Large intestine (tissue), 3 donors: Measurements from ENCODE around the gene SYT11. TPM values are rescaled to one million over a fixed set of nuclear protein-coding genes. Genes with fewer than 3 reads are reported as not detected.

Source experiments
- DNase-seq, 2 donors: peaks; one replicate each; pipeline versions ENCODE4 v3.0.0 to v3.0.0-alpha.2; 2013
- H3K27ac ChIP-seq: one replicate; pipeline ENCODE4 v1.5.1; 2013; ENCODE audit warnings: low read length
- H3K27me3 ChIP-seq: 2 replicates; pipeline ENCODE4 v1.6.1; 2013; ENCODE audit warnings: low read length; ENCODE audit not compliant: control insufficient read depth, insufficient read depth
- H3K36me3 ChIP-seq: 2 replicates; pipeline ENCODE4 v1.6.1; 2013; ENCODE audit warnings: low read length; ENCODE audit not compliant: control insufficient read depth, insufficient read depth
- H3K4me1 ChIP-seq: one replicate; pipeline ENCODE4 v1.6.1; 2013; ENCODE audit warnings: low read length; ENCODE audit not compliant: control insufficient read depth, insufficient read depth
- H3K4me3 ChIP-seq: one replicate; pipeline ENCODE4 v1.5.1; 2013; ENCODE audit warnings: low read length
- H3K9me3 ChIP-seq: one replicate; pipeline ENCODE4 v1.6.1; 2013; ENCODE audit warnings: mild to moderate bottlenecking, low read depth, low read length, moderate library complexity; ENCODE audit not compliant: control insufficient read depth
- WGBS: methylation state at CpG from one replicate; pipeline ENCODE4 v1.1.5; 2013; ENCODE audit warnings: low lambda C conversion rate; ENCODE audit not compliant: insufficient coverage; 5-methylcytosine and 5-hydroxymethylcytosine counted together
- polyA plus RNA-seq: library from polyadenylated mRNA; unstranded; fragments of 120-200 nt; gene quantifications from one replicate; pipeline ENCODE4 v1.2.1, GENCODE V29; 2013

The SYT11 gene
- polyA plus RNA-seq, 1 donor = 19.0 TPM

DNA sequence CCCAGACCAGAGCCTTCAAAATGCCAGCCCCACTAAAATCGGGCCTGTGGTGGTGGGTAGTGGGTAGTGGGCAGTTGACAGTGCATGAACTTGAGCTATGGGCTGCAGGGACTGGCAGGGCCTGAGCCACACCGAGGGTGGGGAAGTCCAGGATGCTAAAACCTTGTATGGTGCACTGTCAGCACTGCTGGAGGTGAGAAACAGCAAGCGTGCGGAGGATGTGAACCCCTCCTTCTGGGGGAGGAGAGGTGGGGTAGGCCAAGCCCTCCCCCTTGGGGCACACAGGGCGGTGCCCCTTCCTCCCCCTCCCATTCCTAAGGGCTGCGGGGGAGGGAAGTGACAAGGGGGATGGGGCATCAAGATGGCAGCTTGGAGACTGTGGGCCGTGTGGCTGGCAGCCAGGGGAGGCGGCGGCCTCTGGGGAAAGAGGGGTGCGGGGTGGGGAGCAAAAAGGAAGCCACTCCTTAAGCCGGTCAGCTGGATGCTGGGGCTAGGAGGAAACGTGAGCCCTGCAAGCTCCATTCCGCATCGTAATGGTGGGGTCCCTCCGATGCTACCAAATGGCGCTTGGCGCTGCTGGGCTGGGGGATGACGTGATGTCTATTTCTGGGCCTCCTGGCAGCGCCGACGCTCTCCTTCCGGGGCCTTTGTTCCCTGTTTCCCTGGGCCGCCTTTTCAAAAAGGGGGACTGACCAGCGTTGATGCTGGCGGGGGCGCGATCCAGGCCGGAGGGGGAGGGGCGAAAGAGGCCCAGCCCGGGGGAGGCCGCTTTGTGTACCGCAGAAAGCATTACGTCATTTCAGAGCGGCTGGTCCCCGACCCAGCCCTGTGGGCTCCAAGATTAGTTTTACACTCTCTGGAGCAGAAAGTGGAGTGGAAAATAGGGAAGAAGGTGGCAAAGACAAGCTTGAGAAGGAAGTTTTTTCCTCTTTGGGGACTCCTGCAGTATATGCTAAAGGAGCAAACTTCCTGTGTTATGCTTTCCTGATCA, 809 bp downstream of the SYT11 start:
- DNase-seq = peak; percentile 68 to 69
- Histone ChIP-seq H3K4me1 (peaks cover 12% of the 10 kb centered on the region), H3K36me3 (no peaks in the 10 kb centered on the region), H3K27me3 (peaks cover 2% of the 10 kb centered on the region), H3K9me3 (no peaks in the 10 kb centered on the region), H3K27ac (peak overlapping the region; percentile 73), H3K4me3 (peak overlapping the region; percentile 30)
- no CpG with 5 or more reads among the region's 35 CpGs for WGBS

GRCh38 chr1:155860970-155861510, 1.7 kb downstream of the SYT11 start:
- WGBS = 100% methylated on average over 1 of the region's 2 CpGs
- Histone ChIP-seq H3K9me3 (no peaks in the 10 kb centered on the region), H3K4me1 (peaks cover 10% of the 10 kb centered on the region), H3K4me3 (peak overlapping the region; percentile 30), H3K27me3 (peaks cover 2% of the 10 kb centered on the region), H3K36me3 (no peaks in the 10 kb centered on the region), H3K27ac (peak overlapping the region; percentile 73)
- DNase-seq = no peak

GRCh38 chr1:155861896-155862295, 2.5 kb downstream of the SYT11 start:
- H3K9me3 ChIP-seq = no peaks in the 10 kb centered on the region
- no peaks in the 10 kb centered on the region for H3K36me3 ChIP-seq
- no peak for DNase-seq
- peaks cover 8% of the 10 kb centered on the region for H3K4me1 ChIP-seq
- WGBS = no CpG with 5 or more reads among the region's 2 CpGs
- peaks cover 2% of the 10 kb centered on the region for H3K27me3 ChIP-seq
- no peak overlapping the region for H3K27ac ChIP-seq
- no peak overlapping the region for H3K4me3 ChIP-seq

GRCh38 chr1:155864393-155864792, 5.0 kb downstream of the SYT11 start:
- H3K27me3 ChIP-seq = peaks cover 2% of the 10 kb centered on the region
- no peak for DNase-seq
- H3K4me1 ChIP-seq = no peaks in the 10 kb centered on the region
- H3K4me3 ChIP-seq = no peak overlapping the region
- H3K9me3 ChIP-seq = no peaks in the 10 kb centered on the region
- H3K27ac ChIP-seq = no peak overlapping the region
- no peaks in the 10 kb centered on the region for H3K36me3 ChIP-seq

- no peaks in the 10 kb centered on the region for H3K9me3 ChIP-seq
- H3K27ac ChIP-seq = no peak overlapping the region
- WGBS = no CpG with 5 or more reads among the region's 8 CpGs
- no peaks in the 10 kb centered on the region for H3K4me1 ChIP-seq
- H3K36me3 ChIP-seq = no peaks in the 10 kb centered on the region
- H3K27me3 ChIP-seq = no peaks in the 10 kb centered on the region
- no peak overlapping the region for H3K4me3 ChIP-seq
- no peak for DNase-seq
Observed at GRCh38 chr1:155867766-155868165, 8.4 kb downstream of the SYT11 start.

DNA sequence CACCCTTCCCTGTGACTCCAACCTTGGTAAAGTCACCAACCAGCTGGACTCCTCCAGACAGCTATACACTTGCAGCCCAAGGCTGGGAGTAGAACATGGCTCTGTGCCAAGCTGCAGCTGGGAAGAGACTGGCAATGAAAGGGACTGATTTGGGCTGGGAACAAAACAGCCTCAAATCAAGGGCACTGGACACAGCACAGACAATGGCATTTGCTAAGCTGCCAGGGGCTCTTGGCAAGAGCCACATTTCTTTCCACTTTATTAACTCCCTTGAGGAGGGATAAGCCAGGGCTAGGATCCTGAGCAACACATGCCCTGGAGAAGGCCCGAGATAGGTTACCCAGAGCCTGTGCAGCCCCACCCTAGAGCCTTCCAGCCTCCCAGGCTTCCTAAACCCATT, 12.0 kb downstream of the SYT11 start:
- H3K27ac ChIP-seq = no peak overlapping the region
- H3K4me3 ChIP-seq = no peak overlapping the region
- DNase-seq = peak in 1 of 2 donors; percentile 18
- no peaks in the 10 kb centered on the region for H3K9me3 ChIP-seq
- WGBS = no CpG with 5 or more reads among the region's 1 CpG
- H3K4me1 ChIP-seq = no peaks in the 10 kb centered on the region
- no peaks in the 10 kb centered on the region for H3K36me3 ChIP-seq
- no peaks in the 10 kb centered on the region for H3K27me3 ChIP-seq

GRCh38 chr1:155872527-155872926, 13.2 kb downstream of the SYT11 start:
- no peak for DNase-seq
- Histone ChIP-seq H3K36me3 (no peaks in the 10 kb centered on the region), H3K4me3 (no peak overlapping the region), H3K9me3 (no peaks in the 10 kb centered on the region), H3K27me3 (no peaks in the 10 kb centered on the region), H3K27ac (no peak overlapping the region), H3K4me1 (no peaks in the 10 kb centered on the region)
- WGBS = 83% methylated on average over 1 of the region's 5 CpGs

DNA sequence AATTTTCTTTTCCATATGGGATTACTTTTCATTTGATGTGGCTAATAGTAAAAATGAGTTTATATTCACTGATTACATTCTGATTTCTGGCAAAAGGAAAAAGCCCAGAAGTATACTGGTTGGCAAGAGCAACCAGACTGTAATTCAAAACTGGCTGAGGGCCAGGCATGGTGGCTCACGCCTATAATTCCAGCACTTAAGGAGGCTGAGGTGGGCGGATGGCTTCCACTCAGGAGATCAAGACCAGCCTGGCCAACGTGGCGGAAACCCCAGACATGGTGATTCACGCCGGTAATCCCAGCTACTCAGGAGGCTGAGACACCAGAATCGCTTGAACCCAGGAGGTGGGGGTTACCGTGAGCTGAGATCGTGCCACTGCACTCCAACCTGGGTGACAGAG, 14.5 kb downstream of the SYT11 start:
- Histone ChIP-seq H3K36me3 (no peaks in the 10 kb centered on the region), H3K27ac (no peak overlapping the region), H3K27me3 (no peaks in the 10 kb centered on the region), H3K4me3 (no peak overlapping the region), H3K4me1 (no peaks in the 10 kb centered on the region), H3K9me3 (no peaks in the 10 kb centered on the region)
- WGBS = 90% methylated on average over 2 of the region's 9 CpGs
- no peak for DNase-seq

DNA sequence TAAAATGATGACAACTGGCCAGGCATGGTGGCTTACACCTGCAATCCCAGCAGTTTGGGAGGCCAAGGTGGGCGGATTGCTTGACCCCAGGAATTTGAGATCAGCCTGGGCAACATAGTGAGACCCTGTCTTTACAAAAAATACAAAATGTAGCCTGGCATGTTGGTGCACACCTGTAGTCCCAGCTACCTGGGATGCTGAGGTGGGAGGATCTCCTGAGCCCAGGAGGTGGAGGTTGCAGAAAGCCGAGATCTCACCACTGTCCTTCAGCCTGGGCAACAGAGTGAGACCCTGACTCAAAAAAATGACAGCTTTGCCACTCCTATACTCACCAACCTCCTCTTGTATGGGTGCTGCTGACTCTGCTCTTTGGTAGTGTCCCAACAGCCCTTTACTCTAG, 18.6 kb downstream of the SYT11 start:
- no peak for DNase-seq
- no peak overlapping the region for H3K4me3 ChIP-seq
- H3K27me3 ChIP-seq = no peaks in the 10 kb centered on the region
- no peaks in the 10 kb centered on the region for H3K36me3 ChIP-seq
- WGBS = 100% methylated on average over 1 of the region's 2 CpGs
- no peak overlapping the region for H3K27ac ChIP-seq
- H3K4me1 ChIP-seq = peaks cover 29% of the 10 kb centered on the region
- no peaks in the 10 kb centered on the region for H3K9me3 ChIP-seq

- Histone ChIP-seq H3K27me3 (no peaks in the 10 kb centered on the region), H3K27ac (peak overlapping the region; percentile 83), H3K36me3 (no peaks in the 10 kb centered on the region), H3K4me3 (no peak overlapping the region), H3K4me1 (peaks cover 49% of the 10 kb centered on the region), H3K9me3 (no peaks in the 10 kb centered on the region)
- no CpG with 5 or more reads among the region's 2 CpGs for WGBS
- no peak for DNase-seq
Observed at GRCh38 chr1:155880251-155880650, 20.9 kb downstream of the SYT11 start.
